T-helper 22 cell (primary cell): ENCODE measurements around the gene NEUROD2.
A peak's percentile ranks its signal among the peaks of the same experiment; 100 is the strongest.

Experiments used
- DNase-seq: peaks from one replicate; pipeline ENCODE4 v3.0.0-alpha.2; 2020; ENCODE audit warnings: low read depth

The NEUROD2 gene

DNA sequence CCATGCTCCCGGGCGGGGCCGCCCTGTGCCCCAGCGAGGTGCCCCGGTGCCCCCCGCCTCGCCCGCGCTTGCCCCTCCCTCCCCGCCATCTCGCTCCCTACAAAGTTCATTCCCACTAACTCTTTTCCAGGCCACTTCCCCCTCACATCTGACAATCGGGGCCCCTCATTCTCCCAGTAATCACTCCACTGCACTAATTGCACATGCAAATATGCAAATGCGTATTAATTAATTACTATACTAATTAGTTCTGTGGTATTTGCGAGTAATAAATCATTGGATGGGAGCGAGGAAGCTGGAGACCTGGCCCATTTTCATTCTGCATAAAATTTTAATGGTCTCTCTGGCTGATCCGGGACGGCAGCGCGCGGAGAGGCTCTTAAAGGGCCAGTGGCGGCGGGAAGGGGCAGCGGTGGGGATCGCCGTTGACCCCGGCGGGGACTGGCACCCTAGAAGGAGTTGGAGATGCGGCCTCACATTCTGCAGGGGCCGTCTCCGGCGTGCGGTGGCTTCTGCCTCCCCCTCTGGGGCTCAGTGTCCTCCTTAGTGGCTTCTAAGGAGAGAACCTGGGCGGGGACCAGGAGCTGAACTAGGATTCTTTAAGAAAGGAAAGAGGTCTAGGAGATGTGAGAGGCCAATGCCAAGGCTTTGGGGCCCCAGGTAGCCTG is 10.7 kb upstream of the NEUROD2 start:
- no peak for DNase-seq

DNA sequence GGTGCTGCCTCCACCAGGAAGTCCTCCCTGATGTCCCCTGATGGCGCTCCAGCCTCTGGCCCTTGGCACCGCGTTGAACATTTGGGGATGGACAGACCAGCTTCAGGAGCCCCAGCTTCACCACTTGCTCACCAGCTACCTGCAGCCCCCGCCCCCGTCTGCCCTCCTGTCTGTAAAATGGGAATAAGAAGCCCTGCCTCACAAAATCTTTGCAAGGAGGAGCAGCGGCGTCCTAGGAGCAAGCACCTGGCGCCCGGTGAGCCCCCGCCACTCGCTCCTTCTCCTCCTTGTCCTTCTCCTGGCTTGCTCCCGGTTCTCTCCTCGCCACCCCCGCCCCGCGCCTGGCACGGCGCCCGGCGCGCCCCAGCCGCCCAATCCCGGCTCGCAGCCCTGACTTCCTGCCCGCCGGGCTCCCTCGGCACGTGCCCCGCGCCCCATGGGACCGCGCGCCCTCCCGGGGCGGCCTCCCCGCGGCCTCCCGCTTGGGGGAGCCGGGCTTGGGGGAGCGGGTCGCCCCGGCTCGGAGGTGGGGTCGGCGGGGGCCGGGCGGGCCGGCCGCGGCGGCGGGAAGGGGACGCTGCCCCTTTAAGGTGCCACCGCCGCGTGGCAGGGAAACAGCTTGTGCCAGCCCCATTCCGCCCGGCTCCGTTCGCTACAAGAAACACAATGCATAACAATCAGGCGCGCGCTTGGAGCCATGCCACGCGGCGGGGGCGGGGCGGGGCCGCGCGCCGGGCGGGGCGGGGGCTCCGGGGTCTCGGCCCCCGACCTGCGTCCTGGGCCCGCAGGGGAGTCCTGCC is 9.9 kb upstream of the NEUROD2 start:
- peak; percentile 17 for DNase-seq

DNA sequence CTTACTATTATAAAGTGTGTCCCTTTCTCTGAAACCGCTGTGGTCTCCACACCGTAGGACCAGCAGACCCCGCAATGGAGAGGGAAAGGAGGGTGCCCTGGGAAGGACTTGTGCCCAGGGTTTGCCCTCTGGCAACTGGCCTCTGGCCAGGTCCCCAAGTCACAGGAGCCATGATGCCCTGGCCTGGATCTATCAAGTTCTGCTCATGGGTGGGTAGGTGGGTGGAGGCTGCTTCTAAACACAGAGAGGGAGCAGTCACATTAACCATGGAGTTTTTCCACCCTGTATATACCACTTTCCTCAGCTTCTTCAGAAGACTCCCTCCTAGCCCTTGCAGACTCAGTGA is 9.4 kb upstream of the NEUROD2 start:
- DNase-seq, result no peak

DNA sequence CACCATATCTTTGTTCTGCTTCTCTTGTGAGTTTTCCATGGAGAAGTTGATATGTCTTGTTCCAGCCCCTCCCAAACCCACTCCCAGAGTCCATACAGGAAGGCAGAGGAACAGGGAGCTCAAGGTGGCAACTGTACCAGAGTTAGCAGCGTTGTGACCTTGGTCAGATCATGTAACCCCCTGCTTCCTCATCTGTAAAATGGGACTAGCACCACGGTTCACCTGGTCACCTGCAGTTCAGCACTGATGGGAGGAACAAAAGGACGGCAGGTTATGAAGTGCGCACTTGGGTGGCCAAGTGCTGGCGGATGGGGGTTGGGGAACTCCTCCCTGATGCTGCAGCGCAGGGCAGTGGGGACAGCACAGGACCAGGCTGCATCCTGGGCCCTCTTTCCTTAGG is 7.7 kb upstream of the NEUROD2 start:
- DNase-seq, result no peak

DNA sequence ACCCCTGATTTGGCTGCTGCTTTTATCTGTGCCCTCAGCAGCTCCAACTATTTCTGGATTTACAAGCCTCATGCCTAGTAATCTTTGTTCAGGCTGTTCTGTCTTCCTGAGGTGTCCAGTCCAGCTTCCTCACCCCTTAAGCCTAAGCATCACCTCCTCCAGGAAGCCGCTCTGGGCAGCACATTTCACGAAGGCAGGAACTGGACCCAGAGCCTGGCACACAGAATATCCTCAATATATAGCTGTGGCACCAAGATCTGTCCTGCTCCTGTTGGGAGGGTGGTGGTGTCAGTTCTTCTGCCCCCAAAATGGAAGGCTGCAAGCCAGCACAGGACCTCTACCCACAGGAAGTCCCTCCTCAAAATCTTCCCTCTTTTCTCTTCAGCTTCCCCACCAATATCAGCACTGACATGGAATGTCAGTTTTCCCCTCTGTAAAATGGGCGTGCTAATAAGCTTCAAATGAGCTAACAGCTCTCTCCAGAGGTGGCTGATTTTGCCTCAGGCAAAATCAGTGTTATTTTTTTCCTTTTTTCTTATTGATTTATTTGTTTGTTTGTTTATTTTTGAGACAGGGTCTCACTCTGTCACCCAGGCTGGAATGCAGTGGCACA is 6.9 kb upstream of the NEUROD2 start:
- no peak for DNase-seq

DNA sequence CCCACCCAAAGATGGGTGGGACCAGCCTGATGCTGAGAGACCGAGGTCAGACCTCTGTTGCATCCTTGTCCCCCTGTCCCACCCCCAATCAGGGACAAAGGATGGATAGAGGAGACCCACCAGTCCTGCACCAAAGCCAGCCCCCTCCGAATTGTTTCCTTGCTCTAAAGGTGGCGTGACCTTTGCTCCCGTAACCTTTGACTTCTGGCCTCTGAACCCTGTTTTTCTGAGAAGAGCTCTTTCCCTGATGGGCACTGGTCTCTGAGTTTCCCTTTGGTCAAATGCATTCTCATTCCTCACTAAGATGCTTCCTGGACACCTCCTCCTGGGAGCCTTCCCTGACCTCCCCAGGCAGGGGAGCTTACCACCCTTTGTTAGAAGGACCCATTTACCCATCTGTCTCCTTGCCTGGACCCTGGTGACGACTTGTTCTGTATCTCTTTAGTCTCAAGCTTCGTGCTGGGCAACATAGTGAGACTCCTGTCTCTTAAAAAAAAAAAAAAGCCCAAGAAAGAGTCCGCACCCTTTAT is 5.3 kb upstream of the NEUROD2 start:
- DNase-seq, result no peak

DNA sequence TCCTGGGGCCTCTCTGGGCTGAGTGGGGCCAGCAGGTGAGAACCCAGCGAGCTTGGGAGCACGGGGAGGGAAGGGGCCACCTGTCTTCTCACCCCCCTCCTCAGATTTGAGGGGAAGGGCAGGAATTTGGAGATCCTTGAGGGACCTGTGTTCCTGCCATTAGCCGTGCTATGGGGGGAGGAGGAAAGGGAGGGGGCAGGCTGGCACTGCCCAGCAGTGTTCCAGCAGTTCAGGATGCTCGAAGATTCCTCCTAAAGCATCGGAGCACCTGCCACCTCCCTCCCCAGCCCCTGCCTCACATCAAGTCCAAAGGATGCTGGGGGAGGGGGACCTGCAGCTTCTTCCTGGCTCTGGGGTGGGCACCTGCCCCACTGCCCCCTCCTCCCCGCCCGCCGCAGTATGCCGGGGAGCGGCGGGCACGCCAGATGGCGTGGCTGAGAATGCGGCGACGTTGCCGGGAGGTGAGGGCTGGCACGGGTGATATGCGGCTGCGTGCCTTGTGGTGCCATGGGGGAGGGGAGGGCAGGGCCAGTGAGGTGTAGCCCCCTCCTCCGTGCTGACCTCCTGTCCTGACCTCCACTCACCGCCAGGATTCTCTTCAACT is 4.7 kb upstream of the NEUROD2 start:
- DNase-seq, result no peak

DNA sequence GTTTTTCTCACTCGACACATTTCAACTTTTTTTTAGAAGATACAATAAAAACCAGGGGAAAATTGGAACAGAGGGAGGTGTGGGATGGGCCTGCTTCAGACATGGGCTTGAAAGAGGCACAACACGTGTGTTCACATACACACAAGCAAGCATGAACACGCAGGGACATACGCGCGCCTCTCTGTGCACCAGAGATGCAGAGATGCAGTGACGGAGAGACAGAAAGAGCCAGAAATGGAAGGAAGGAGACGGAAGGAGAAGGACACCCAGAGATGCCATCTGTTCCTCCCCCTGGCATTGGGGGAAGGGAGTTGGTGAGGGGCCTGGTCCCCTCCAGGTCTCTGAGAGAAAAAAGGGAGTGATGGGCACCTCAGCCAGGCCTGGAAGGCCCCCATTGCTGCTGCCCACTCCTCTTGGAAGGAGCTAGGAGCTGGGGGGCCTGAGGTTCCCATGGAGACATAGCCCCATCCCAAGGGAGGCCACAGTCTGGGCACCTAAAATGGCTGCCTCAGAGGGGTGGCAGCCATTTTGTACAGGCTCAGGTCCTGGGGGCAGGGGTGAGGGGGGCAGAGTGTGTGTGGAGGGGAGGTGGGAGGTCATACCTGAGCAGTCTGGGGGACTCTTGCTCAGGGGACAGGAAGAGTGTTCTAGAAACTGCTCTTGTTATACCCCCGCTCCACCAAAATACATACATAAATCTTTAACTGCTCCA is 3.8 kb upstream of the NEUROD2 start:
- DNase-seq, result no peak

DNA sequence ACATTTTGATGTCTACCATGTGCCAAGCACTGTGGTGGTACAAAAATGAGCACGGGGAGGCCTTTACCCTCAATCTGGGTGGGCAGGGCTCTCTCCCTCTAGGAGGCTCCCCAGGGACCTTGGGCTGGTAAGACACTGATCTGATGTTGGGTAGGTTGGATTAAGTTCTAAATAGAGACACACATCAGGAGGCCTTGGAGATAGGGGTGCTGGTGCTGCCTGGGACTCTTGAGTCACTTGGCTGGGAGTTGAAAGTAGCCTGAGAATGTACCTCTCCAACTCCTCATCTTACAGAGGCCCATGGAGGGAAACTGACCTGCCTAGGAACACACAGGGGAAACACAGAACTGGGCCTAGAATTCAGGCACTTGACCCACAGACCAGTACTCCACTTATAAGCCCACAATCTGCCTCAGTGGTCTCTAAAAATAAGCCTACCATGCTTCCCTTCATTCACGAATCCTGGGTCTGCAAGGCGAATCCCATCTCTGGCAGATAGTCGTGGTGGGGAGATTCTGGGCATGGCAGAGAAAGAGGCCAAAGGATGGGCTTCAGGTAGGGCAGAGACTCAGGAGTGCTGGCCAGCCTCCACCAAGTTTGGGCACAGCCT is 1.8 kb upstream of the NEUROD2 start:
- DNase-seq, result no peak

DNA sequence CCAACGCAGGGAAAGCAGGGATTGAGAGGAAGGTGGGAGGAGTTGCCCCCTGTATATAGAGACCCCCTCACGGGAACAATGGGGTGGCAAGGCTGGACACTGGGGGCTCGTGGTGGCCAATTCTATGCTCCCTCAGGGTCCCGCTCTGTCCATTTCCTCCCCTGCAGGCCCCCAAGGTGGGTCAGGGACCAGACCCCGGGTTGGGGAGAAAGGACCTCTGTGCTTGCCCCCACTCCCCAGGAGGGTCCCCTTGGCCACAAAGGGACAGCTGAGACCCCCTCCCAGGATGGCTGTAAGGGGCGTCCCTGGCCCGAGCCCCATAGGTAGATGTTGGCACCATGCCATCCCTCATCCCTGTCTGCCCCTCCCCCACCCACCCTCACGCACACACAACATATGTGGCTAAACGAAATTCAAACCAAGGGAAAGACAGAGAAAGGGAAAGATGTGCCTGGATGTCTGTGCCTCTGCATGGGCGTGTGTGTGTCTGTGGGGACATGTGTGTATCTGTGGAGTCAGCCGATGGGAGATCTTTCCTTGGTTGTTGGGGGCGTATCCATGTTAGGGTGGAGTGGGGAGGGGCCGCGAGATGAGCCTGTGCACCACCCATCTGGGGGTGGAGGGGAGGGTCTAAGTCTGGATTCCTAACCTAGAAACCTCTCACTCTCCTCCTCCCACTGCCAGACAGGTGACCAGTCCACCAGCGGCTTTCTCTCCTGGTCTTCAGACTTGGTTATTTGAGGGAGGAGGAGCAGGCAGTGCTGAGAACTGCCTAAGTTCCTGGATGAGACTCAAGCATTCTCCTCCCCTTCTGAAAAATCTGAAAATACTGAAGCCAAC is 642 bp upstream of the NEUROD2 start:
- no peak for DNase-seq

DNA sequence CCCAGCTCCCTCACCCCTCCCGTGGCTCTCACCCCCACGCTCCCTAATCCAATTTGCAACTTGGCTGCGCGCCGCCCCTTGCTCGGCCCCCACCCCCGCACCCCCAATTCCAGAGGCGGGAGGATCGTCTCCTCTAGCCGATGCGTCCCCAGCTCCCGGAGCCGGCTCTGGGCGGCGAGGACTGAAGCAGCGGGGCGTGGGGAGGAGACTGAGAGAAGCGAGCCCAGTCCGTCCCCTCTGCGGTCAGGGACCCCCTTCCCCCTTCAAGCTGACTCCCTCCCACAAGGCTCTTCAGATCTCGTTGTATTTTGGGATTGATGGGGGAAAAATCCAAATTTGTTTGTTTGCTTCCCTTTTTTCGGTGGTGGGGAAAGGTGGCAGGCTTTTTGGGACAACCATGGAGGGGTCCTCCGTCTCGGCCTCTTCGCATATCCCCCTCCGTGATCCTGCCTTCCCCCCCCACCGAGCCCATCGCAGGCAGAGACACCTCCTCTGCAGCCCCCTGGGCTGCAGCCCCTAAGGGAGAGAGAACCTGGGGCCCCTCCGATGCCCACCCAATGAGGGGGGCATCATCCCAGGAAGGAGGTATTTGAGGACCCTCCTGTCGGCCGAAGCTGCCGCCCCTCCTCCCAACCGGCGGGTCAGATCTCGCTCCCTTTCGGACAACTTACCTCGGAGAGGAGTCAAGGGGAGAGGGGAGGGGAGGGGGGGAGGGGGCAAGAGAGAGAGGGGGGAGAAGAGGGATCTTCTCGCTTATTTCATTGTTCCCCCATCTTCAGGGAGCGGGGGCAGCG is 466 bp downstream of the NEUROD2 start:
- DNase-seq, result no peak

DNA sequence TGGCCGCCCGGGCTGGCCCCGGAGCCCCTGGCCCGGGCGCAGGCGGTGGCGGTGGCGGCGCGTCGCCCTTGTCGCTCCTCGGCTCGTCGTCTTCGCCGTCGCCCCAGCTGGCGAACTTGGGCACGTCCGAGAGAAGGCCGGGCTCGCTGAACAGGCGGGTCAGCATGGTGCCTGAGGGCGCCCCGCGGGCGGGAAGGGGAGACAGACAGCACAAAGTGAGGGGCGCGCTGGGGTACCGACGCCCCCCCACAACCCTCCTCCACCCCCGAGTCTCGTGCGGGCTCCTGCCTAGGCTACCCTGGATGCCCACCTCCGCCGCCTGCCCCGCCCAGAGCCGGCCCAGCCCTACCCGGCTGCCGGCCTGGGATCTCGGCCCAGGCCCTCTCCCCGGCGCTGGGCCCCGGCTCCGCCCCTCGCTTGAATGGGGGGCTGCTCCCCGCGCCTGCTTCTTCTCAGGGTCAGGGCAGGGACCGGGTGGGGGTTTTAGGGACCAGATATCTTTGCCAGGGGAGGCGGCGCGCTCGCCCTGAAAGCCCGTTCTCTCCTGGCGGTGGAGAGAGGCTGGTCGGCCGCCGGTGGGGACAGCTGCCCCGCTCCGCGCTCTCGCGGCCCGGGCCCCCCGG is 1.2 kb downstream of the NEUROD2 start:
- no peak for DNase-seq

DNA sequence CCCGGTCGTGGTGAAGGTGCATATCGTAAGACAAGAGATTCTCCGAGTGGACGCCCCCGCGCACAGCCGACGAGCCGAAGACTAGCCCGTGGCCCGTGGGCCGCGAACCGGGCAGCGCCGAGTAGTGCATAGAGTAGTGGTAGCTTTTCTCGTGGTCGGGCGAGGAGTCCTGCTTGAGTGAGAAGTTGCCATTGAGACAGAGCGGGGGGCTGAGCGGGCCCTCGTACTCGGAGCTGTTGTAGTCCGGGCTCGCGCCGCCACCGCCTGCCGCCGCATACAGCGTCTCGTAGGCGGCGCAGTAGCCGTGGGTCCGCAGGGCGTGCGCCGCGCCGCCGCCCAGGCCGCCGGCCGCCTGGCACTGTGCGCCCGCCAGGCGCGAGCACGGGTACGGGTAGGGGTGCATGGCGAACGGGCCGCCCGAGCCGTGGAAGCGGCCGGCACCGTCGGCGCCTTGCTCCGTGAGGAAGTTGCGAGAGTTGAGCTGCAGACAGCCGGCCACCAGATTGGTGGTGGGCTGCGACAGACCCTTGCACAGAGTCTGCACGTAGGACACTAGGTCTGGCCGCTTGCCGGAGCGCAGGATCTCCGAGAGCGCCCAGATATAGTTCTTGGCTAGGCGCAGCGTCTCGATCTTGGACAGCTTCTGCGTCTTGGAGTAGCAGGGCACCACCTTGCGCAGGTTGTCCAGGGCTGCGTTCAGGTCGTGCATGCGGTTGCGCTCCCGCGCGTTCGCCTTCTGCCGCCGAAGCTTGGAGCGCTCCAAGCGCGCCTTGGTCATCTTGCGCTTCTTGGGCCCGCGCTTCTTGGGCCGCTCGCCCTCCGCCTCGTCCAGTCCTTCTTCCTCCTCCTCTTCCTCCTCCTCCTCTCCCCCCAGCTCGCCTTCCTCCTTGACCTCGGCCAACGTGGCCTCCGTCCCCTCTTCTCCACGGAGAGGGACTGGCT is 2.0 kb downstream of the NEUROD2 start:
- no peak for DNase-seq

DNA sequence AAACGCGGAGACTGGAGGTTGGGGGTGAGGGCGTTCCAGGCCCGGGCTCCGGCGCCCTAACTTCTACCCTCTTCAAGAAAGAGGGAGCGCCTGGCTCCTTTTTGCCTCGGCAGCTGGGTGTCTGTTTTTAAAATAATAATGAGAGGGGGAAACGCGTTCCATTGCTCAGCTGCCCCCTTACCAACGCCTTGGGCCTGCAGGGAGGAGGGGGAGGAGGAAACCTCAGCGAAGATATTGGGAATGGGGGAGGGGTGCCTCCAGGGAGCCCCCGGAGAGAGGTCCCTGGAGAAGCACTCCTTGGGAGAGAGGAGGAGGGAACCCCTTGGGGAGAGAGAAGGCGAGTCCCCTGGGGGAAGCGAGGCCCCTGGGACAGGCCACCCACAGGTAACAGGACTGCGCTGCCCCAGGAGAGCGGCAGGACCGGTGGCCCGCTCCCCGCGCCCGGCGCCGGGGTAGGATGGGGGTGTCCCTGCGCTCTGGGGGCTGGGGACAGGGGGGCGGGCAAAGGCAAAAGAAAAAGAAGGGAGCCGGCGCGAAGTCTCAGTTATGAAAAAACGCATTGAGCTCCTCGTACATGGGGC is 2.7 kb downstream of the NEUROD2 start:
- DNase-seq, result no peak

DNA sequence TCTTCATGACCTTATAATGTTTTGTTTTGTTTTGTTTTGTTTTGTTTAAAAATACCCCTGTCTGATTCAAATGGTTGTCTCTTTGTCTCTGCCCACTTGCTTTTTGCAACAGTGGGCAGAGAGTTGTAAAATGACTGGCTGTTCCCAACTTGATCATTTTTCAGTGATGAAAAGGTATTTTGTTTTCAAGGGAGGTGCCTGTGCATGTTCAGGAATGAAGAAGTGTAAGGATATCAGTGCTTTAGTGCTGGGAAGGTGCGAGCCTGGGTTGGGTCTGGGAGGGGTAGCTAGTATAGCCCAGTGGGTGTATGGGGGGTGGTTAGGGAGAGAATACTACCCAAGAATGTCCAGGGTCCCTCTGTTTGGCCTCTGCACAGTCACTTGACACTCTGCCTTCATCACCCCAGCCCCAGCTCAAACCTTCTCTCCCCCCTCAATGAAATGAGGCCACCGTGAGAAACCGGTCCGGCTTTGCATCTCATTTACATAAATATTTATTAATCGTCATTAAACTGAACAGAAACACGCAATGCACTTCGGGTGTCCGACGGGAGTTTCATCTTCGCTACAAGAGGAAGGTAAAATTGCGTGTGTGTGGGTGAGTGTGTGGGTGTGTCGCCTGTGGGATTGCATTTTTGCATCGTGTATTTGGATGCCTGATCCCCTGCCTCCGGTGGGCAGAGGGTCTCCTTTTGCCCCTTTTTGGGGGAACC is 4.3 kb downstream of the NEUROD2 start:
- DNase-seq, result no peak

DNA sequence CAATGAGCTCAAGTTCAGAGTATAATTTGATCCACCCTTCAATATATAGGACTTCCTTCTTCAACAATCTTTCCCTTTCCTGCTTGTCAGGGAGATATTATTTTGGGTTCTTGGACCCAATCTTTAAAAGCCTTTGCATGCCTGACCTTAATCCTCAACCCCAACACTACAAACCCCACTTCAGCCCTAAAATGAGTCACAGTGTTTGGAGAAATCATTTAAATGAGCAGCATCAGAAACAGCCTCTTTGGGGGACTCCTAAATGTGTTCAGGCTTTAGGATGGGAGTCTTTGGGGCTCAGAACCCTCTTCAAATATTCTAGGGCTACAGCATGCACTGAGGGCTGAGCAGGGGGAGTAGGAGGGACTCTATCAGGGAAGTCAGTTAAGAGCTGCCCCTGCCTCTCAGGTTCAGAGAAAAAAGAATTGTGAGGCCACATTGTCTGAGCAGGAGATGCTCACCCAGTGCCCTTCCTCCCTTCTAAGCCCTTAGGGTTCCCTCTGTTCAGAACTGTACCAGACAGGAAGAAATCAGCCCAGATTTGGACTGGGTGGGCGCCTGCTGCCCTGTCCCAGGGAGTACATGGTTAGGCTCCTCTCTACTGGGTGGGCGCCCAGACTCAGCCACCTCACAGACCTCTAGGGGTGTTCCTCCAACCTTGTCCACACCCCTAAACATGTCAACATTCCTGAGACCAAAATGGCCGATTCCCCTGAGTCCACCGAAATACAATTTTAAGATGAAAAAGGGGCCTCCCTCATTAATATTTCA is 5.0 kb downstream of the NEUROD2 start:
- no peak for DNase-seq
